Glutamatergic neuron (in vitro differentiated cells): ENCODE data around the gene NLRP7. TPM values are rescaled to one million over a fixed set of nuclear protein-coding genes. Genes with fewer than 3 reads are reported as not detected.
"Not testable (repeated sequence)": the region's sequence is repeated elsewhere in the genome, so short reads cannot be mapped to it uniquely, and the experiment has no call there.

ENCODE experiments used
- DNase-seq: peaks from one replicate; pipeline ENCODE4 v3.0.0; 2022
- H3K27ac Mint-ChIP-seq: one replicate; pipeline ENCODE4 v1.8.0; 2020; ENCODE audit warnings: mild to moderate bottlenecking, mixed read lengths, inconsistent platforms; ENCODE audit not compliant: unreplicated experiment
- H3K27me3 Mint-ChIP-seq: one replicate; pipeline ENCODE4 v1.8.0; 2020; ENCODE audit warnings: mild to moderate bottlenecking, moderate library complexity, mixed read lengths, inconsistent platforms; ENCODE audit not compliant: unreplicated experiment
- H3K36me3 Mint-ChIP-seq: one replicate; pipeline ENCODE4 v1.8.0; 2020; ENCODE audit warnings: mild to moderate bottlenecking, mixed read lengths, inconsistent platforms; ENCODE audit not compliant: unreplicated experiment
- H3K4me1 Mint-ChIP-seq: one replicate; pipeline ENCODE4 v1.8.0; 2020; ENCODE audit warnings: mild to moderate bottlenecking, low read depth, mixed read lengths, inconsistent platforms; ENCODE audit not compliant: unreplicated experiment
- H3K4me3 Mint-ChIP-seq: one replicate; pipeline ENCODE4 v1.8.0; 2020; ENCODE audit warnings: mild to moderate bottlenecking, mixed read lengths, inconsistent platforms; ENCODE audit not compliant: unreplicated experiment
- H3K9me3 Mint-ChIP-seq: one replicate; pipeline ENCODE4 v1.8.0; 2020; ENCODE audit warnings: mild to moderate bottlenecking, moderate library complexity, mixed read lengths, inconsistent platforms; ENCODE audit not compliant: unreplicated experiment
- CTCF ChIP-seq: fragments of 200-600 bp; sonication (generic); IDR thresholded peaks from one replicate; pipeline ENCODE4 v1.5.0; 2021; ENCODE audit not compliant: partially characterized antibody, unreplicated experiment
- total RNA-seq: library from RNA; stranded (reverse); fragmentation: NEBNext Ultra II Directional; extraction: Animal tissue kit (Norgen Biotek cat#: 25700); gene quantifications from one replicate; pipeline ENCODE4 v1.2.1, GENCODE V29; 2021; ENCODE audit not compliant: unreplicated experiment

Gene NLRP7
- total RNA-seq, 1 donor from 2014 or later = not detected

GRCh38 chr19:54906819-54907218, 40.5 kb downstream of the NLRP7 start:
- no peaks in the 10 kb centered on the region for H3K9me3 Mint-ChIP-seq
- H3K27ac Mint-ChIP-seq = no peak overlapping the region

GRCh38 chr19:54905803-54906511, 41.4 kb downstream of the NLRP7 start, which contains the start of gene NCR1:
NCR1 (plus strand) TSS chr19:54906148; CDS start chr19:54906188, 40 bp downstream.
- no peak for DNase-seq

More at GRCh38 chr19:54906819-54907218, 40.5 kb downstream of the NLRP7 start:
- no peaks in the 10 kb centered on the region for H3K4me1 Mint-ChIP-seq
- peaks cover 3% of the 10 kb centered on the region for H3K36me3 Mint-ChIP-seq
- TF ChIP-seq CTCF = no peak
- DNase-seq = no peak
- no peak overlapping the region for H3K4me3 Mint-ChIP-seq
- H3K27me3 Mint-ChIP-seq = no peaks in the 10 kb centered on the region

GRCh38 chr19:54905421-54905802, 41.9 kb downstream of the NLRP7 start:
- H3K27me3 Mint-ChIP-seq = no peaks in the 10 kb centered on the region
- H3K36me3 Mint-ChIP-seq = peaks cover 3% of the 10 kb centered on the region
- no peak for TF ChIP-seq CTCF
- no peaks in the 10 kb centered on the region for H3K9me3 Mint-ChIP-seq
- no peak for DNase-seq
- H3K4me1 Mint-ChIP-seq = no peaks in the 10 kb centered on the region
- H3K4me3 Mint-ChIP-seq = no peak overlapping the region
- H3K27ac Mint-ChIP-seq = no peak overlapping the region

More at GRCh38 chr19:54905803-54906511, 41.4 kb downstream of the NLRP7 start, which contains the start of gene NCR1:
- Mint-ChIP-seq H3K4me1 (no peaks in the 10 kb centered on the region), H3K27ac (no peak within 1 kb of the TSS), H3K36me3 (peaks cover 3% of the 10 kb centered on the region), H3K4me3 (no peak within 1 kb of the TSS), H3K27me3 (no peaks in the 10 kb centered on the region), H3K9me3 (no peaks in the 10 kb centered on the region)
- TF ChIP-seq CTCF = no peak

- not testable (repeated sequence) for H3K36me3 Mint-ChIP-seq, H3K27me3 Mint-ChIP-seq, H3K4me3 Mint-ChIP-seq, H3K4me1 Mint-ChIP-seq, H3K9me3 Mint-ChIP-seq, DNase-seq, H3K27ac Mint-ChIP-seq
These were observed 43.1 kb downstream of the NLRP7 start for GRCh38 chr19:54904261-54904660.

GRCh38 chr19:54903303-54903702, 44.0 kb downstream of the NLRP7 start:
- H3K4me1 Mint-ChIP-seq = no peaks in the 10 kb centered on the region
- no peak for DNase-seq
- no peak overlapping the region for H3K27ac Mint-ChIP-seq
- no peaks in the 10 kb centered on the region for H3K27me3 Mint-ChIP-seq
- no peak for TF ChIP-seq CTCF
- H3K4me3 Mint-ChIP-seq = no peak overlapping the region
- H3K36me3 Mint-ChIP-seq = no peaks in the 10 kb centered on the region
- no peaks in the 10 kb centered on the region for H3K9me3 Mint-ChIP-seq
